SU-DHL-6 (cell line): ENCODE data around the gene INPP1.

ENCODE experiments used
- CTCF ChIP-seq: fragments of 200-600 bp; sonication (generic); IDR thresholded peaks from one replicate; pipeline ENCODE4 v1.5.1; 2017; ENCODE audit warnings: antibody characterized with exemption, mild to moderate bottlenecking, low read length, moderate library complexity; ENCODE audit not compliant: insufficient read depth, poor library complexity, severe bottlenecking
- EZH2phosphoT487 ChIP-seq: fragments of 200-600 bp; sonication (generic), shearing (Covaris generic); conservative IDR thresholded peaks from 2 replicates; pipeline ENCODE4 v1.6.1; 2018; ENCODE audit warnings: mild to moderate bottlenecking, antibody characterized with exemption, low read length, moderate library complexity, mixed read lengths

DNA sequence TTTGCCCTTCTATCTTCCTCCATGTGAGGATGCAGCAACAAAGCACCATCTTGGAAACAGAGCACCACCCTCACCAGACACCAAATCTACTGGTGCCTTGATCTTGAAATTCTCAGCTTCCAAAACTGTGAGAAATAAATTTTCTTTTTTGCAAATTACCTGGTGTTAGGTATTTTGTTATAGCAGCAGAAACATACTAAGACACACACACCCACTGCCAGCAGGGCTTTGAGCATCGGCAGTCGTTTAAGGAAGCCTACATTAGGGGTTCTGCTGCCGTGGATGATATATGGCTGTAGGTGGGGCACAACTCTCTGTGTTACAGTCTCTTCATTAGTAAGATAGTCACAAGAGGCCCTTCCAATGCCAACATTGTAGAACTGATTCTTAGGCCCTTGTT is 44.0 kb downstream of the INPP1 start:
- no peak for TF ChIP-seq CTCF
- no peak for TF ChIP-seq EZH2phosphoT487
